Right renal cortex interstitium (tissue), 3 donors: ENCODE results near the gene IGF2BP3. TPM values are rescaled to one million over a fixed set of nuclear protein-coding genes. Genes with fewer than 3 reads are reported as not detected.

Experiments used
- DNase-seq, 3 donors: peaks; one replicate each; pipeline ENCODE4 v3.0.0-alpha.2; 2013; ENCODE audit warnings: low read depth in 3 of 3, low spot score in 2 of 3
- polyA plus RNA-seq, 3 donors: library from polyadenylated mRNA; unstranded; fragments of 120-200 nt; gene quantifications; one replicate each; pipeline ENCODE4 v1.2.1, GENCODE V29; 2013; ENCODE audit not compliant: insufficient read length in 3 of 3

The IGF2BP3 gene
- polyA plus RNA-seq, 3 donors: 57.9 to 64.6 (median 64.2) TPM

GRCh38 chr7:23385140-23385539 is 85.2 kb downstream of the IGF2BP3 start:
- no peak for DNase-seq

GRCh38 chr7:23383225-23383624 is 87.1 kb downstream of the IGF2BP3 start:
- no peak for DNase-seq

GRCh38 chr7:23380961-23381360 is 89.3 kb downstream of the IGF2BP3 start:
- no peak for DNase-seq

GRCh38 chr7:23380556-23380955 is 89.7 kb downstream of the IGF2BP3 start:
- DNase-seq: no peak

- DNase-seq: no peak
Measured at GRCh38 chr7:23378996-23379395, 91.3 kb downstream of the IGF2BP3 start.

- DNase-seq: no peak
Measured at GRCh38 chr7:23377134-23377533, 93.2 kb downstream of the IGF2BP3 start.

GRCh38 chr7:23373151-23374004 is 96.9 kb downstream of the IGF2BP3 start:
- DNase-seq: no peak

GRCh38 chr7:23372611-23373010 is 97.7 kb downstream of the IGF2BP3 start:
- no peak for DNase-seq

- no peak for DNase-seq
Measured at GRCh38 chr7:23371654-23372053, 98.6 kb downstream of the IGF2BP3 start.

GRCh38 chr7:23369695-23370404 is 100.4 kb downstream of the IGF2BP3 start:
- no peak for DNase-seq

- no peak for DNase-seq
Measured at GRCh38 chr7:23369100-23369499, 101.2 kb downstream of the IGF2BP3 start.

- DNase-seq: no peak
Measured at GRCh38 chr7:23358152-23358674, 112.1 kb downstream of the IGF2BP3 start.

- no peak for DNase-seq
Measured at GRCh38 chr7:23357190-23358093, 112.8 kb downstream of the IGF2BP3 start.

- DNase-seq: no peak
Measured at GRCh38 chr7:23356726-23357125, 113.6 kb downstream of the IGF2BP3 start.

- no peak for DNase-seq
Measured at GRCh38 chr7:23356168-23356567, 114.1 kb downstream of the IGF2BP3 start.

- DNase-seq: no peak
Measured at GRCh38 chr7:23353172-23353571, 117.1 kb downstream of the IGF2BP3 start.

- DNase-seq: no peak
Measured at GRCh38 chr7:23350466-23350865, 119.8 kb downstream of the IGF2BP3 start.

GRCh38 chr7:23349484-23350157 is 120.7 kb downstream of the IGF2BP3 start:
- no peak for DNase-seq

- no peak for DNase-seq
Measured at GRCh38 chr7:23347682-23348180, 122.6 kb downstream of the IGF2BP3 start.
